Activated T-helper 1 cell treated with anti-CD3 and anti-CD28 coated beads, Interleukin-12 subunit alpha, Interleukin-12 subunit beta, Interleukin-2, Interleukin-4 antibody, amounts not matched to agents 30 ng/mL and 10 ng/mL and 1 ng/mL, durations not matched to agents 14 hours and 24 hours and 36 hours (primary cell): ENCODE measurements around the gene ADAMTS12. TPM values are rescaled to one million over a fixed set of nuclear protein-coding genes. Genes with fewer than 3 reads are reported as not detected.
"Not testable (repeated sequence)": the region's sequence is repeated elsewhere in the genome, so short reads cannot be mapped to it uniquely, and the experiment has no call there.

ENCODE experiments used
- DNase-seq: peaks from one replicate; pipeline ENCODE4 v3.0.0; 2021; ENCODE audit warnings: low spot score
- H3K27ac Mint-ChIP-seq: one replicate; pipeline ENCODE4 v1.8.0; 2021; ENCODE audit warnings: mild to moderate bottlenecking, mixed read lengths
- H3K27me3 Mint-ChIP-seq: one replicate; pipeline ENCODE4 v1.8.0; 2022; ENCODE audit warnings: mild to moderate bottlenecking, moderate library complexity, mixed read lengths; ENCODE audit not compliant: insufficient read depth
- H3K36me3 Mint-ChIP-seq: one replicate; pipeline ENCODE4 v1.8.0; 2021; ENCODE audit warnings: low read depth, mixed read lengths
- H3K4me1 Mint-ChIP-seq: one replicate; pipeline ENCODE4 v1.8.0; 2021; ENCODE audit warnings: low read depth, mixed read lengths
- H3K4me3 Mint-ChIP-seq: one replicate; pipeline ENCODE4 v1.8.0; 2021; ENCODE audit warnings: mild to moderate bottlenecking, moderate library complexity, mixed read lengths
- H3K9me3 Mint-ChIP-seq: one replicate; pipeline ENCODE4 v1.8.0; 2021; ENCODE audit warnings: mixed read lengths
- intact Hi-C: fragments of 100-400 bp; cut with micrococcal nuclease; formaldehyde crosslinking; loops from one replicate; pipeline ENCODE4 v1.15.1; 2024
- total RNA-seq: library from RNA; stranded (reverse); gene quantifications from 2 replicates; pipeline ENCODE4 v1.2.3, GENCODE V29; 2022

ADAMTS12 gene
- total RNA-seq, 1 donor from 2014 or later: not detected

GRCh38 chr5:33538201-33538600 lies 353.6 kb downstream of the ADAMTS12 start:
- H3K27me3 Mint-ChIP-seq: no peaks in the 10 kb centered on the region
- no peaks in the 10 kb centered on the region for H3K36me3 Mint-ChIP-seq
- no peak overlapping the region for H3K4me3 Mint-ChIP-seq
- no peaks in the 10 kb centered on the region for H3K4me1 Mint-ChIP-seq
- DNase-seq: no peak
- intact Hi-C loops: no loop called here
- no peak overlapping the region for H3K27ac Mint-ChIP-seq
- no peaks in the 10 kb centered on the region for H3K9me3 Mint-ChIP-seq

GRCh38 chr5:33537240-33537639 lies 354.6 kb downstream of the ADAMTS12 start:
- no peak overlapping the region for H3K27ac Mint-ChIP-seq
- no peaks in the 10 kb centered on the region for H3K9me3 Mint-ChIP-seq
- no peak for DNase-seq
- H3K27me3 Mint-ChIP-seq: no peaks in the 10 kb centered on the region
- H3K4me1 Mint-ChIP-seq: no peaks in the 10 kb centered on the region
- no peak overlapping the region for H3K4me3 Mint-ChIP-seq
- no peaks in the 10 kb centered on the region for H3K36me3 Mint-ChIP-seq
- intact Hi-C loops: no loop called here

- Mint-ChIP-seq H3K9me3 (no peaks in the 10 kb centered on the region), H3K27ac (no peak overlapping the region), H3K36me3 (no peaks in the 10 kb centered on the region), H3K27me3 (no peaks in the 10 kb centered on the region), H3K4me1 (no peaks in the 10 kb centered on the region), H3K4me3 (no peak overlapping the region)
- DNase-seq: no peak
- intact Hi-C loops: no loop called here
Observed at GRCh38 chr5:33536802-33537201, 355.0 kb downstream of the ADAMTS12 start.

- no peaks in the 10 kb centered on the region for H3K9me3 Mint-ChIP-seq
- intact Hi-C loops: no loop called here
- DNase-seq: no peak
- H3K27me3 Mint-ChIP-seq: no peaks in the 10 kb centered on the region
- no peak overlapping the region for H3K4me3 Mint-ChIP-seq
- H3K36me3 Mint-ChIP-seq: no peaks in the 10 kb centered on the region
- H3K27ac Mint-ChIP-seq: no peak overlapping the region
- H3K4me1 Mint-ChIP-seq: no peaks in the 10 kb centered on the region
Observed at GRCh38 chr5:33531824-33532223, 360.0 kb downstream of the ADAMTS12 start.

- Mint-ChIP-seq H3K4me1 (no peaks in the 10 kb centered on the region), H3K36me3 (no peaks in the 10 kb centered on the region), H3K27ac (no peak overlapping the region), H3K27me3 (no peaks in the 10 kb centered on the region), H3K9me3 (no peaks in the 10 kb centered on the region), H3K4me3 (no peak overlapping the region)
- no peak for DNase-seq
- intact Hi-C loops: no loop called here
Observed at GRCh38 chr5:33531037-33531298, 360.8 kb downstream of the ADAMTS12 start.

- H3K36me3 Mint-ChIP-seq: no peaks in the 10 kb centered on the region
- H3K9me3 Mint-ChIP-seq: no peaks in the 10 kb centered on the region
- H3K27ac Mint-ChIP-seq: no peak overlapping the region
- no peak overlapping the region for H3K4me3 Mint-ChIP-seq
- no peak for DNase-seq
- H3K4me1 Mint-ChIP-seq: no peaks in the 10 kb centered on the region
- H3K27me3 Mint-ChIP-seq: no peaks in the 10 kb centered on the region
- intact Hi-C loops: no loop called here
Observed at GRCh38 chr5:33530183-33531036, 361.4 kb downstream of the ADAMTS12 start.

GRCh38 chr5:33527696-33528095 lies 364.1 kb downstream of the ADAMTS12 start:
- intact Hi-C loops: no loop called here
- Mint-ChIP-seq H3K4me1 (no peaks in the 10 kb centered on the region), H3K4me3 (no peak overlapping the region), H3K36me3 (no peaks in the 10 kb centered on the region), H3K9me3 (no peaks in the 10 kb centered on the region), H3K27me3 (no peaks in the 10 kb centered on the region), H3K27ac (no peak overlapping the region)
- DNase-seq: no peak

GRCh38 chr5:33526755-33527154 lies 365.0 kb downstream of the ADAMTS12 start:
- intact Hi-C loops: no loop called here
- H3K27ac Mint-ChIP-seq: no peak overlapping the region
- no peak overlapping the region for H3K4me3 Mint-ChIP-seq
- no peak for DNase-seq
- no peaks in the 10 kb centered on the region for H3K9me3 Mint-ChIP-seq
- H3K27me3 Mint-ChIP-seq: no peaks in the 10 kb centered on the region
- no peaks in the 10 kb centered on the region for H3K4me1 Mint-ChIP-seq
- no peaks in the 10 kb centered on the region for H3K36me3 Mint-ChIP-seq

GRCh38 chr5:33524476-33524875 lies 367.3 kb downstream of the ADAMTS12 start:
- no peaks in the 10 kb centered on the region for H3K36me3 Mint-ChIP-seq
- no peaks in the 10 kb centered on the region for H3K9me3 Mint-ChIP-seq
- no peak for DNase-seq
- no peaks in the 10 kb centered on the region for H3K27me3 Mint-ChIP-seq
- H3K4me1 Mint-ChIP-seq: no peaks in the 10 kb centered on the region
- H3K27ac Mint-ChIP-seq: no peak overlapping the region
- no peak overlapping the region for H3K4me3 Mint-ChIP-seq
- intact Hi-C loops: no loop called here

GRCh38 chr5:33523208-33523771 lies 368.5 kb downstream of the ADAMTS12 start:
- DNase-seq: no peak
- Mint-ChIP-seq H3K9me3 (no peaks in the 10 kb centered on the region), H3K4me1 (no peaks in the 10 kb centered on the region), H3K36me3 (no peaks in the 10 kb centered on the region), H3K27me3 (no peaks in the 10 kb centered on the region), H3K27ac (no peak overlapping the region), H3K4me3 (no peak overlapping the region)
- intact Hi-C loops: no loop called here

GRCh38 chr5:33516421-33516820 lies 375.4 kb downstream of the ADAMTS12 start:
- intact Hi-C loops: no loop called here
- Mint-ChIP-seq H3K4me1 (no peaks in the 10 kb centered on the region), H3K4me3 (no peak overlapping the region), H3K27ac (no peak overlapping the region), H3K36me3 (no peaks in the 10 kb centered on the region), H3K27me3 (peaks cover 2% of the 10 kb centered on the region), H3K9me3 (no peaks in the 10 kb centered on the region)
- DNase-seq: no peak

GRCh38 chr5:33515366-33515765 lies 376.4 kb downstream of the ADAMTS12 start:
- H3K27me3 Mint-ChIP-seq, H3K36me3 Mint-ChIP-seq, DNase-seq, H3K4me1 Mint-ChIP-seq, H3K4me3 Mint-ChIP-seq, H3K27ac Mint-ChIP-seq, H3K9me3 Mint-ChIP-seq, intact Hi-C loops: not testable (repeated sequence)

GRCh38 chr5:33513462-33514185 lies 378.2 kb downstream of the ADAMTS12 start:
- DNase-seq: no peak
- Mint-ChIP-seq H3K4me3 (no peak overlapping the region), H3K9me3 (no peaks in the 10 kb centered on the region), H3K36me3 (no peaks in the 10 kb centered on the region), H3K4me1 (no peaks in the 10 kb centered on the region), H3K27me3 (peaks cover 3% of the 10 kb centered on the region), H3K27ac (no peak overlapping the region)
- intact Hi-C loops: no loop called here
